Stimulated activated CD4-positive, alpha-beta T cell treated with anti-CD3 and anti-CD28 coated beads, Interleukin-4, amount 100 ng/mL, for 1 hour (primary cell): Measurements from ENCODE around the gene UTP14A.
"Not testable (repeated sequence)": the region's sequence is repeated elsewhere in the genome, so short reads cannot be mapped to it uniquely, and the experiment has no call there.

Experiments
- DNase-seq: peaks from one replicate; pipeline ENCODE4 v3.0.0-alpha.2; 2020

The UTP14A gene, protein sequence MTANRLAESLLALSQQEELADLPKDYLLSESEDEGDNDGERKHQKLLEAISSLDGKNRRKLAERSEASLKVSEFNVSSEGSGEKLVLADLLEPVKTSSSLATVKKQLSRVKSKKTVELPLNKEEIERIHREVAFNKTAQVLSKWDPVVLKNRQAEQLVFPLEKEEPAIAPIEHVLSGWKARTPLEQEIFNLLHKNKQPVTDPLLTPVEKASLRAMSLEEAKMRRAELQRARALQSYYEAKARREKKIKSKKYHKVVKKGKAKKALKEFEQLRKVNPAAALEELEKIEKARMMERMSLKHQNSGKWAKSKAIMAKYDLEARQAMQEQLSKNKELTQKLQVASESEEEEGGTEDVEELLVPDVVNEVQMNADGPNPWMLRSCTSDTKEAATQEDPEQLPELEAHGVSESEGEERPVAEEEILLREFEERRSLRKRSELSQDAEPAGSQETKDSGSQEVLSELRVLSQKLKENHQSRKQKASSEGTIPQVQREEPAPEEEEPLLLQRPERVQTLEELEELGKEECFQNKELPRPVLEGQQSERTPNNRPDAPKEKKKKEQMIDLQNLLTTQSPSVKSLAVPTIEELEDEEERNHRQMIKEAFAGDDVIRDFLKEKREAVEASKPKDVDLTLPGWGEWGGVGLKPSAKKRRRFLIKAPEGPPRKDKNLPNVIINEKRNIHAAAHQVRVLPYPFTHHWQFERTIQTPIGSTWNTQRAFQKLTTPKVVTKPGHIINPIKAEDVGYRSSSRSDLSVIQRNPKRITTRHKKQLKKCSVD

DNA sequence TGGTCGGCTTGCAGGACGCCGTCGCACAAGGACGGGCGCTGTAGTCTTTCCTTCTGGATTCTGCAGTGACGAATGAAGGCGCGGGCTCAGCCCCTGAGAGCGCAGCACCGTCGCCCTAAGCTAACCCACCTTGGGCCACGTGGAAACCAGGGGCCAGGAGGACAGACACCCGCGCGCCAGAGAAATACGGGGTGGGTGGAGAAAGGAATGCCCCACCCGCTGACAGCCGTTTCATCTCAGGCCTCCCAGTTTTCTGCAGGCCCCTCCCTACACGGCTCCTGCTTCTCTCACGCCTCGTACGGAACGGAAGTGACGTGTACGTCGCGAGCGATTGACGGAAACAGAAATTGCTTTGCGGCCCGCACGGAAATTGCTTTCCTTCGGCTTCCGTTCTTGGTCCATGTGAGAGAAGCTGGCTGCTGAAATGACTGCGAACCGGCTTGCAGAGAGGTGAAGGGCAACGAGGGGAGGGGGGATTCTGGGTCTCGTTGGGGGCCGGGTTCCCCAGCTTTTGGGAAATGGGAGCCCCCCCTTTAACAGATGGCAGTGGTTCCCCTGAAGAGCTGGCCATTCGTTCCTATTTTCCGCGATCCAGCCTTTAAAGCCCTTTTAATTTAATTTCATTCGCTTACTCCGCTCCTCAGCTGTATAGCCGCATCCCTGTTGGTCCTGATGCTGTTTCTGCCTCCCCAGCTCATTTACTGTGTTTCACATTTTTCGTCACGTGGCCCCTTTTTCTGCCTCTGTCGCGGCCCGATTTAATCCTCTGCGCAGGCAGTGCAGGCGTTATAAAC, at the start of gene UTP14A:
Gene UTP14A (plus strand): TSS at position 378 of the 794 bp plus-strand sequence. CDS start 47 bp downstream, at position 425.
- peak; percentile 79 for DNase-seq

DNA sequence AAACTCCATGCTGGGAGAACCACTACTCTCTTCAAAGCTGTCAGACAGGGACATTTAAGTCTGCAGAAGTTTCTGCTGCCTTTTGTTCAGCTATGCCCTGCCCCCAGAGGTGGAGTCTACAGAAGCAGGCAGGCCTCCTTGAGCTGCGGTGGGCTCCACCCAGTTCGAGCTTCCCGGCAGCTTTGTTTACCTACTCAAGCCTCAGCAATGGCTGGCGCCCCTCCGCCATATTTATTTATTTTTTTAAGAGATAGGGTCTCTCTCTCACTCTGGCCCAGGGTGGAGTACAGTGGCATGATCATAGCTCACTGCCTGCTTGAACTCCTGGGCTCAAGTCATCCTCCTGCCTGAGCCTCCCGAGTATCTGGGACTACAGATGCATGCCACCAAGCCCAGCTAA, 46.8 kb upstream of the UTP14A start:
- not testable (repeated sequence) for DNase-seq

DNA sequence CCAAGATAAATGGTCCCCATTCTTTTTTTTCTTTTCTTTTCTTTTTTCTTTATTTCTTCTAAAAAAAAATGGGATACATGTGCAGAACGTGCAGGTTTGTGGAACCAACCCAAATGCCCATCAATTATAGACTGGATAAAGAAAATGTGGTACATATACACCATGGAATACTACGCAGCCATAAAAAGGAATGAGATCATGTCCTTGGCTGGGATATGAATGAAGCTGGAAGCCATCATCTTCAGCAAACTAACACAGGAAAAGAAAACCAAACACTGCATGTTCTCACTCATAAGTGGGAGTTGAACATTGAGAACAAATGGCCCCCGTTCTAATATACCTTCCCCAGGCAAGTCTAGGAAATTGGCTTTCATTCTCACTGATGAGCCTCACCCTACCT, 39.6 kb upstream of the UTP14A start:
- DNase-seq, result not testable (repeated sequence)

DNA sequence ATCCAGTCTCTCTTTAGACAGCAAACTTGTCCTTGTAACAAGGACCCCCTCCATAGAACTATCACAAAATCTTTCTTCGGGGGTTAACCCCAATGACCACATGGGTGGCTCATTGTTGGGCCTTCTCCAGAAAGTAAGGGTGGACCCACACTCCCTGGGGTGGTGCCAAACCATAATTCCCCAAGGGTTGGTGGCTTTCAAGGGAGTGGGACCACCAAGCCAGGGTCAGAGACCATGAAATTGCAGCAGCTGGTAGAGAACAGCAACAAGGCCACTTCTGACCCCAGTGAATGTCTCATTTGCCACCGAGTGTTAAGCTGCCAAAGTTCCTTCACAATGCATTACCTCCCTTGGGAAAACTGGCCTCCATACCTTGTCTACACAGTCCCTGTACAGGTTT, 33.4 kb upstream of the UTP14A start:
- DNase-seq, result no peak

DNA sequence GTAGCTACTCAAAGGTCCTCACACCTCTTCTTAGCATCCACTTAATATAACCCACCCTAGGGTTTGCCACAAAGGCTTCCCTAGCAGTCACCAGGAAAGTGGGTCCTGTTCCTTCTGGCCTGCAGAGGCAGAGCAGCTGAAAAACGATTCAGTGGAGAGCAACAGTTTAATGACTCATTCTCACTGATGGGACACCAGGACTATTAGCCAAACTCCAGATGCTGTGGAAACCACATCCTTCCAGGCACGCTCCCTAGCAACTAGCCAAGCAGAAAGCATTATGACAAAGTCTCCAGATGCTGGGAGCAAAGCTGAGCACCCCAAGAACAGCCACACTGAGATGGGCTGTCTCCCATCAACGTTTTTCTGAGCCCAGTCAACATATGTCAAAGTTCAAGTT, 30.3 kb upstream of the UTP14A start:
- DNase-seq, result no peak

DNA sequence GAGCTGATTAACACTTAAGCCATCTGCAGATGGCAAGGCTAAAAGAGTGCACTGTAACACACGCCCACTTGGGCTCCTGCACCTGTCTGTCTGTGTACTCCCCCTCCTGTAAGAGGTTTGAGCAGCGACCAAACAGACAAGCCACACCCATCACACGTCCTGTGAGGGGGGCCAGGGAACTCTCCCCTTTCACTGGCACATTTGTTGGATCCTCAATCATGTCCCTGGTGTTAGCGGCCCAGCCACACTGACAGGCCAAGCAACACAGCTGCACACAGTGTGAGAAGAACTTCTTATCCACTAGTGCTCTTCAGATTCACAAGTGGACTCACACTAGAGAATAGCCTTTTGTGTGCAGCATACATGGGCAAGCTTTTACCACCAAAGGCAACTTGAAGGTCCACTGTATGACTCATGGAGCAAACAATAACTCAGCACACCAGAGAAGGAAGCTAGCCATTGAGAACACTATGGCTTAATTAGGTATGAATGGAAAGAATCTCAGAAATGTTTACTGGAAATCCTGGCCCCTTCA, 29.1 kb upstream of the UTP14A start:
- no peak for DNase-seq

DNA sequence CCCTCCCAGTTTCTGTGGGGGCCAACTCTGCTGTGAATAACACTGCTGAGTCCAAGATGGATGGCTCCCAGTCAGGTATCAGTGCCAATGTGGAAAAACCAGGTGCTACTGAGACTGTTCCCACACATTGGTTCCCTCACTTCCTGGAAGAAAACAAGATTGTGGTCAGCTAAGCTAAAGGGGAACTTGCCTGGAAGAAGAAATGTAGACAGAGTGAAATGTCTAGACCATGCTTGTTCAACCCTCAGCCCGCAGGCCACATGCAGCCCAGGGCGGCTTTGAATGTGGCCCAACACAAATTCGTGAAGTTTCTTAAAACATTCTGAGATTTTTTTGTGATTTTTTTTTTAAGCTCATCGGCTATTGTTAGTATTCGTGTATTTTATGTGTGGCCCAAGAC, 28.6 kb upstream of the UTP14A start:
- DNase-seq, result no peak

DNA sequence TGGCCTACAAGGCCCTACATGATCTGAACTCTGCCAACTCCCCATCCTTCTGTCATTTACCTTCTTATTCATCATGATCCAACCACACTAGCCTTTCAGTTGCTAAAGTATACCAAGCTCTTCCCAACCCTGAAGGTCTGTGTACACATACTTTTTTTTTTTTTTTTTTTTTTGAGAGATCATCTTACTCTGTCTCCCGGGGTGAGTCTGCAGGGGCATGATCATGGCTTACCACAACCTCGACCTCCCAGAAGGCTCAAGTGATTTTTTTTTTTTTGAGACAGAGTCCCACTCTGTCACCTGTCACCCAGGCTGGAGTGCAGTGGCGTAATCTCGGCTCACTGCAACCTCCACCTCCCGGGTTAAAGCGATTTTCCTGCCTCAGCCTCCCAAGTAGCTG, 5.9 kb upstream of the UTP14A start:
- DNase-seq, result no peak

DNA sequence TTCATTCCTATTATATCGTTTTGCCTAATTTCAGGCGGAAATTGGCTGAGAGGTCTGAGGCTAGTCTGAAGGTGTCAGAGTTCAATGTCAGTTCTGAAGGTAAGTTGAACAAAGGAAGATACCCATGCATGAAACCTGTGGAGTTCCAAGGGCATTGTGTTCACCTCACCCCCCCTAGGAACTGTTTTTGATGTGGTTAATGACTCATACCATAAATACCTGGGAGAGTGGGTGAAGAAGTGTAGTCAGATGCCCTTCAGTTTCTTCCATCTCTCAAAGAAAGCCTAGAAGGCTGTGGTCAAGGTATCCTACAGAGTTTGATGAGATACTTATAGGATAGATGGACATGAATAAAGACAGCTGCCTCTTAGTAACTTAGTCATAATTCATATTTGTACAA, 2.7 kb downstream of the UTP14A start:
- DNase-seq, result no peak

DNA sequence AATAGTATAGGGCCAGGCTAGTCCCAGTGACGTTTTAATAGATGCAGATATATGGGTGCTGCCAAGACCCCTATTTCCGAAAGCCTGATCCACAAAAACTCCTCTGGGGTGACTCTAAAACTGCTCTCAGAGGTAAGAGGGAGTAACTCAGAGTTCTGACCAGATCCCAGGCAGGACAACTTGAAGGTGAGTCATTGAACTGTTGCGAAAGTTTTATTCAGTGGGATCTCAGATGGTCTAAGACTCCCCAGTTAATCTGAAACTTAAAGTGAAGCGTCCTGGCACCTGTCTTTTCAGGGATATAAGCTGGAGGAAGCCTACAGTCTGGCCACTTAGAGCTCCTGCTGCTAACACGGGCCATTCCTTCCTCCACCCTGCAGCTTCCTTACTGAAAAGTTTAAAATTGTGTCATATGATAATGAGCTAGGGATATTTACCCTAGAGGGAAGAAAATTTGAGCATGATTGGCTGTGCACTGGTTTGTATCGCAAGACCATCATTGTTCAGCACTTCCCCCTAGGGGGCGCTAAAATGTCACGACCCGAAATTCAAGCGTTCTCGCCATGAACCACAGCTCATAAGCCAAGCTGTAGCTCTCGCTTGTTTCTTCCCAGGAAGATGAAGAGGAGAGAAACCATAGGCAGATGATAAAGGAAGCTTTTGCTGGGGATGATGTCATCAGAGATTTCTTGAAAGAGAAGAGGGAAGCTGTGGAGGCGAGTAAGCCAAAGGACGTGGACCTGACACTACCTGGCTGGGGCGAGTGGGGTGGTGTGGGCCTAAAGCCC, 19.5 kb downstream of the UTP14A start:
- DNase-seq, result peak; percentile 49

DNA sequence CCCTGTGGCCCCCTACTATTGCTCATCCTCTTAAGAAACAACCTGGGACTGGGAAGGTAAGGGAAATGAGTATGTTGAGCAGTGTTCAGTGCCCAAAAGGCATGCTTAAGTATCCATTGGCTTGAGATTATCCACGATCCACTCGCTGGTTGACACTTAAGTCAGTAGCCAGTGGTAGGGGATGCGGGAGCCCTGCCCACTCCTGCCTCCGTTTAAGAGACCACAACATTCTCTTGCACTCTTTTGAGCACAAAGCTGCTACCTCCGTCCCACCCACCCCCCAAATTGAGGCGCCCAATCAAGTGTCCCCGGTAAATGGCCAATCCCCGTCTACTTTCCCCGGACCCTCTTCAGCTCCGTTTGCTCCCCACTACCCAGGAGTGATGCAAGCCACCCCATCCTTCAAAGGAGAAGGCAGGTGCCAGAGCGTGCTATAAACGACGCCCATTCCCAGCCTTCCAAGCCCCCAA, 25.0 kb downstream of the UTP14A start:
- DNase-seq, result no peak

DNA sequence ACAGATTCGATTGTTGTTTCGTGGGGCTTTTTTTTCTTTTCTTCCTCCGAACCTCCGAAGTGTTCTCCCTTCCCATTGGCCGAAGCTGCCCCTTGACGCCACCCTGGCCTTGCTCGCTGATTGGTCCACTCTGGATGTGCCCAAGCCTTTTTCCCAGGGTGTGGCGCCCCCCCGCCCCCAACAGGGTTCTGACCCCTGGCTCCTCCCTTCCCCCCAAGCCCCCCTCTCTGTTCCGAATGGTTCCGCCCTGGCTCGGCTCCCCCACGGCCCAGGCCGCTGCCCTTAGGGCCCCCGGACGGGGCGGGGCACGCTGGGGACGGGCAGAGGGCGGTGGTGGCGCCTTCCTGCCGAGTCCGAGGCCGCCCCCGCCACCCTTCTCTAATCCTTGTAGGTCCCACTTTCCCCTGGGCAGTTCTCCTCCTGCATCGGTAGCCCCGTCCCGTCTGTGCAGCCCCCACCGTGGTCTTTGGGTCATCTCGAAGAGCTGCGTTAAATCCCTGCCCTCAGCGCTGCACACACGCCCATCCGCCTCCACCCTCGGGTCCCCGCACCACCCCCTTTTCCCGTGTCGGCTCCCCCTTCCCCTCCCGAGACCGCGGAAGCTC, 25.5 kb downstream of the UTP14A start:
- DNase-seq, result peak; percentile 38

DNA sequence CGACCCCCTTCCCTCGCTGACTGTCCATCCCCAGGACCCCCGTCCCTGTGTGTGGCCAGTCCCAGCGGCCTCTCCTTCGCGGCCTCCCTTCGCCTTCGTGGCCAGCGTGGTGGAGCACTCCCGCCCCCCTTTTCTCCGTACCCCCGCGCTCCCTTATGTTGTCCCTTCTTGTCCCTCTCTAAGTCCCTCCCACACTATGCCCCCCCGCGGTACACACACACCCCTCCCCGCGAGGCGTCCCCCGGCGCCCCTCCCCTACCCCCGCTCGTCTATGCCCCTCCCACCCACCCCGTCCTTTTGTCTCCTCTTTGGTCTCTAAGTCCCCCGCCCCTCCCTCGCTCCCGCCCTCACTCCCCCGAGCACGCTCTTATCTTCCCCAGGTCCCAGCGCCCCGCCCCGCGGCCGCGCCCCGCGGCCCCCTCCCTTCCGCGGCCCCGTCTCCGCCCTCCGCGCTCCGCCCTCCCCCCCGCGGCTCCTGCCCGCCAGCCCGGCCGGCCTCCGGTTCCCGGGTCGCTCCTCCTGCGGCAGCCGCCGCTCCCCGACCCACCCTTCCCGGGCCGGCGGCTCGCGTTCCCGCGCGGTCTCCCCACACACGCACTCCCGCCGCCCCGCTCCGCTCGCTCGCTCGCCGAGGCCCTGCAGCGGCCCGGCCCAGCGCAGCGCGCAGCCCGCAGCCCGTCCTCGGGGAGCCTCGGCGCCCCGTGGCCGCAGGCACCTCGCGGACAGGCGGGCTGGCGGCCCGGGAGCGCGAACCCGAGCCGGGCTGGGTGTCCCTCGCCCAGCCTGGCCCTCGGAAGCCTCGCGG, 26.3 kb downstream of the UTP14A start:
- DNase-seq, result peak; percentile 70

DNA sequence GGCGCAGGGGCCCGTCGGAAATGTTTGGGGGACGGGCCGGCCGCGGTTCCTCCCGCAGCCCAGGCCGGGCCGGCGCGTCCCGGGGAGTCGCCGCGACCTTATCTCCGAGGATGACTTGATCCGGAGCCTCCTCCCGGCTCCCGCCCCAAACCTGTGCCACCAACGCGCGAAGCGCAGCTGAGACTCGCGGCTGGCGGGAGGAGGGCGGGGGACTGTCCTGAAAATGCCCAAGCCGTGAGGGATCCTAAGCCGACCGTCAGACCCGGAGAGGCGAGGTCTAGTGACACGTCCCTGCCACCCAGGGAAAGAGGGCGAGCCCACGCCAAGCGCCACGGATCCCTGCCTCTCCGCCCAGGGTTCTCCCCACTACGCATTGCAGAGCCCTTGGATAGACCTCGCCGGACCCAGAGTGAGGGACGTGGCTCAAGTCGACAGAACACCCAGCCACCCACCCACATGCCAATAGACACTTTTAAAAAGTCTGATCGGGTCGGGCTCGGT, 26.9 kb downstream of the UTP14A start:
- peak; percentile 4 for DNase-seq

DNA sequence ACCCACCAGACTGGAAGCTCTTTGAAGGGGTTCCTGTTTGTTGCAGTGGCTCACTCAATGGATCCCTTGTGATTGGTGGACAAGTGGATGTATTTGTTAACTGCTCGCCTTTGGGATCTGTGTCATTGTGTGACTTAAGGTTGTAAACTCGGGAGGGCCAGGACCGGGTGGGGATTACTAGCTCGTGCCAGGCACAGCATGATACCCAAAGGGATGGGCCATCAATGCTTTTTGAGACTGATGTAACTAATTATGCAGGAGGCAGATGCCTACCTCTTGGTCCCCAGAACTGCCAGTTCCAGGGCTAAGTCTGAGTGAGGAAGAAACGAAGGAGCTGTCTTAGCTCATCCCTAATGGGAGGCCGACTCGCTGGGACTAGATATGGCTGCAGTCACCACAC, 27.7 kb downstream of the UTP14A start:
- DNase-seq, result no peak

DNA sequence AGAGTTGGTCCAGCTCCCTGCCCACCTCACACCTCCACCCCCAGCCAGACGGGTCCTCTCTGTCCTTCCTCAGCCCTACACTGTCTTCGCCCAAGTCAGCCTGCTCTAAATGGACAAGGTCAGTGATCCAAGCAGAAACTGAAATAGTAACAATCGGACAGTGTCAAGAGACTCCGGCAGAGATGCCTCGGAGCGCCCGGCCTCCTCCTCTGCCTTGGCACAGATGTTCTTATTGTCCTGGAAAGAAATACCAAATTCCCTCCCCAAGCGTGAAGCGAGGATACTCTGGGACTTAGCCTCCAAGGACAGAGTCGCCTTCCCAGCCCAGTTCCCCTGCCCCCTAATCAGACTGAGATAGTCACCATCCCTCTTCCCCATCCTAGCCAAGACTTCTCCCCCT, 28.5 kb downstream of the UTP14A start:
- DNase-seq, result no peak

DNA sequence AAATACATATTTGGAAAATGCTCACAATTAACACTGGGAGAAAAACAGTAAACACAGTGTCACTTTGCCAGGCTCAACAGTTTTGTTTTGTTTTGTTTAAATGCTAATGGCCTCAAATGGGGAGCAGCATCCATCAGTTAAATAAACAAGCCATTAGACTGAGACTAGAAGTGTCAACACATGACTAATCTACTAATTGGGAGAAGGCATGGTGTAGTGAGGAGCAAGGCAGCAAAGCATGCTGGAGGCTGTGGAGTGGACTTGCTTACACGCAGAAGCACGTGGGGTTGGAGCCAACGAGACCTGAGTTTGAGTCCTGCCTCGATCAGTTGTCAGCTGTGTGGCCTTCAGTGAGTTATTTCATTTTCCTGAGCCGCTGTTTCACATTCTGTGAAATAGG, 29.0 kb downstream of the UTP14A start:
- no peak for DNase-seq

DNA sequence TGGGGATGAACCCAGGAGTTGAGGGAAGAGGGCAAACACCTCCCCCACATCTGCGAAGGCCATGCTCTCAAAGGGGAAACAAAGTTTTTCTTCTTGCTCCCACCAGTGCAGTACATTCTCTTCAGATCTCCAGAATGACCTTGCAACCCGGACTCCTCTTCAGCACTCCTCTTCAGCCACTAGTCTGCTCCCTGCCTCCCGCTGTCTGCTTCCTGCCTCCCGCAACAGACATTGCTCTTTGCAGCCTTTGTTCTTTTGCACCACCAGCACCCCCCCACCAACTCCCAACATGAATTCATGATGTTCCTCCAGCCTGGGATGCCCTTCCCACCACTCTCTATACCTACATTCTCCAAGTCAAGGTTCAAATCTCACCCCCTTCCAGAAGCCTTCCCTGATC, 32.1 kb downstream of the UTP14A start:
- no peak for DNase-seq

DNA sequence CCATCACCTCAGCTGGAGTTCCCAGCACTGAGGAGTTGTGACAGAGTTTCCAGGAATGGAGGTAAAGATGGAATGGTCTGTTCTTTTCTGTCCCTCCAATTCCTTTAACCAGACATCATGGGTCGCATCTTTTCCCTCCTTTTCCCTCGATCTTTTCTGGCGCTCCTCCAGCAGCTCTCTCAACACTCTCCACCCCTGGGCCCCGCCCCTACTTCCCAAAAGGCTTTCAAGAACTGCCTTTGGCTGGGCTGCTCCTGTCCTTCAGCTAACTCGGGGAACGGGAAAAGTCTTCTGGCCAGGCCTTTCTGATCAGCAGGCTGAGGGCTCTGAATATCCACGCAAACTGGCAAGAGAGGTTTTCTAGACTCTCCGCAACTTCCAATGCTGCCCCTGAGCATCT, 34.0 kb downstream of the UTP14A start:
- DNase-seq, result no peak

DNA sequence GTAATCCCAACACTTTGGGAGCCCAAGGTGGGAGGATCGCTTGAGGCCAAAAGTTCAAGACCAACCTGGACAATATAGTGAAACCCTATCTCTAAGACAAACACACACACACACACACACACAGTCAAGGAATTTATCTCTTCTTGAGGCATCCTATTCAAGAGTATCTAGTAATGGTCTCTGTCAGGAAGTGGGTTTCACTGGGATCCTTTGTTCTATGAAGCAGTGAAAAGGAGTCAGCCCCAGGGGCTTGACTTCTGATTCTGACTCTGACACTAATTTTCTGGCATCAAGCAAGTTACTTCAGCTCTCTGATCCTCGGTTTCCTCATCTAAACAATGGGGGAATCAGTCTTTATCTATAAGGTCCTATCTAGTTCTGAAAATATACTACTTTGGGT, 34.8 kb downstream of the UTP14A start:
- DNase-seq, result no peak

DNA sequence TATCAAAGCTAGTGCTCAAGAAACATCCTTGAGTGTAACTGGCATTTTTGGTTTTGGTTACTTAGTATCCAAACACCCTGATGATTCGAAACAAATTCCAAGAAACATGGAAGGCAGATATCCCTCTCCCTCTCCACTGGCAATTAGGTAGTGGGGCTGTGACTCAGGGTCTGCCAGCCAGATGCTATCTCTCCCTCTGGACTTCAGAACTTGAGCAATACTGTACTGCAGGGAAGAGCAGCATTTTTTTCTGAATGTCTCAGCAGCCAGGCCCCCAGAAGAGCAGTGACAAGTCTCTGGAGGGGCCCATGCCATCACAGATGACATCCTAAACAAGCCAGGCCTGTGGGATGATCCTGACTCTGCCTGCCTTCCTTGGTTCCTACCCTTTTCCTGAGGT, 39.2 kb downstream of the UTP14A start:
- DNase-seq, result no peak
